GM12878 (cell line): ENCODE measurements around the gene INVS. TPM values are rescaled to one million over a fixed set of nuclear protein-coding genes. Genes with fewer than 3 reads are reported as not detected.

Source experiments
- polyA plus RNA-seq, 11 experiments: library from polyadenylated mRNA; depleted of rRNA in 4 of 11; unstranded in 6 of 11; stranded (reverse) in 5 of 11; fragments of >200 nt; fragmentation: Nextera tagmentation in 4 of 11; fragmentation: Illumina TruSeq in 1 of 11; extraction: Ambion mirVana in 4 of 11; extraction: Trizol in 1 of 11; gene quantifications; 1 replicate in 1 of 11; 2 replicates in 10 of 11; pipeline versions ENCODE4 v1.2.1 to v1.2.3, GENCODE V29; 2011 to 2016; ENCODE audit warnings: inconsistent platforms in 2 of 11, missing spikeins in 2 of 11, low read depth in 1 of 11
- small RNA-seq: library from RNA; depleted of rRNA; stranded (forward); fragments of <200 nt; gene quantifications from one replicate; pipeline ENCODE3, GENCODE V24; 2014
- total RNA-seq, 4 experiments: library from RNA; depleted of rRNA in 3 of 4; stranded (reverse); fragments of >200 nt in 3 of 4; fragmentation: Illumina TruSeq in 1 of 4; extraction: Trizol in 1 of 4; gene quantifications; 2 replicates each; pipeline versions ENCODE4 v1.2.1 to v1.2.3, GENCODE V29; 2013 to 2021

INVS gene
- total and polyA plus RNA-seq, 10 of the 15 experiments (the other 5 are each of a cell fraction or from before 2014, with no cell fraction given), result 0.93 to 20.8 (median 13.2) TPM

Small RNAs within 50 kb of the gene (small RNA-seq; reads per million reads assigned to genes)
- not detected for gene RN7SL75P

Other genes with a start within 250 kb of the INVS start
- 19.5 and 22.5 TPM in 2 replicates for gene STX17, start 192.6 kb upstream of the INVS start, total RNA-seq (2014; rRNA removed)
- 22.9 and 25.3 TPM in 2 replicates for gene STX17, start 192.6 kb upstream of the INVS start, total RNA-seq (2014; rRNA removed; fragmentation: Illumina TruSeq; extraction: Trizol)
- 23.6 and 29.3 TPM in 2 replicates for gene STX17, start 192.6 kb upstream of the INVS start, total RNA-seq (2021)
- 11.5 and 15.0 TPM in 2 replicates for gene STX17, start 192.6 kb upstream of the INVS start, polyA plus RNA-seq (2011; rRNA removed)
- gene STX17, start 192.6 kb upstream of the INVS start, polyA plus RNA-seq (2014; fragmentation: Illumina TruSeq; extraction: Trizol), result 20.5 and 22.6 TPM in 2 replicates
- 10 to 100 TPM; 15.1 to 19.4 TPM for gene STX17, start 192.6 kb upstream of the INVS start, polyA plus RNA-seq (2014; fragmentation: Nextera tagmentation; extraction: Ambion mirVana)
- 14.7 and 15.0 TPM in 2 replicates for gene STX17, start 192.6 kb upstream of the INVS start, polyA plus RNA-seq (2014; rRNA removed)
- 10 to 100 TPM; 22.0 to 27.4 TPM for gene STX17, start 192.6 kb upstream of the INVS start, polyA plus RNA-seq (2016; fragmentation: Nextera tagmentation; extraction: Ambion mirVana)
- gene ERP44, start 243 bp upstream of the INVS start, total RNA-seq (2014; rRNA removed), result 18.4 and 19.1 TPM in 2 replicates
- gene ERP44, start 243 bp upstream of the INVS start, total RNA-seq (2014; rRNA removed; fragmentation: Illumina TruSeq; extraction: Trizol), result 27.2 and 28.0 TPM in 2 replicates
- gene ERP44, start 243 bp upstream of the INVS start, total RNA-seq (2021), result 20.1 and 21.2 TPM in 2 replicates
- gene ERP44, start 243 bp upstream of the INVS start, polyA plus RNA-seq (2011; rRNA removed), result 11.5 and 12.0 TPM in 2 replicates
- 28.7 and 34.6 TPM in 2 replicates for gene ERP44, start 243 bp upstream of the INVS start, polyA plus RNA-seq (2014; fragmentation: Illumina TruSeq; extraction: Trizol)
- gene ERP44, start 243 bp upstream of the INVS start, polyA plus RNA-seq (2014; fragmentation: Nextera tagmentation; extraction: Ambion mirVana), result 10 to 100 TPM; 13.5 to 14.4 TPM
- 17.3 TPM in 2 replicates for gene ERP44, start 243 bp upstream of the INVS start, polyA plus RNA-seq (2014; rRNA removed)
- gene ERP44, start 243 bp upstream of the INVS start, polyA plus RNA-seq (2016; fragmentation: Nextera tagmentation; extraction: Ambion mirVana), result 10 to 100 TPM; 51.2 to 52.4 TPM